Activated CD4-positive, alpha-beta T cell treated with anti-CD3 and anti-CD28 coated beads, Interleukin-2, amount 50 U/mL, for 4 hours (primary cell): Measurements from ENCODE around the gene PODXL.
A peak's percentile ranks its signal among the peaks of the same experiment; 100 is the strongest.
"Not testable (repeated sequence)": the region's sequence is repeated elsewhere in the genome, so short reads cannot be mapped to it uniquely, and the experiment has no call there.

Experiments used
- DNase-seq, 2 experiments: peaks; one replicate each; pipeline ENCODE4 v3.0.0-alpha.2; 2020

PODXL gene

DNA sequence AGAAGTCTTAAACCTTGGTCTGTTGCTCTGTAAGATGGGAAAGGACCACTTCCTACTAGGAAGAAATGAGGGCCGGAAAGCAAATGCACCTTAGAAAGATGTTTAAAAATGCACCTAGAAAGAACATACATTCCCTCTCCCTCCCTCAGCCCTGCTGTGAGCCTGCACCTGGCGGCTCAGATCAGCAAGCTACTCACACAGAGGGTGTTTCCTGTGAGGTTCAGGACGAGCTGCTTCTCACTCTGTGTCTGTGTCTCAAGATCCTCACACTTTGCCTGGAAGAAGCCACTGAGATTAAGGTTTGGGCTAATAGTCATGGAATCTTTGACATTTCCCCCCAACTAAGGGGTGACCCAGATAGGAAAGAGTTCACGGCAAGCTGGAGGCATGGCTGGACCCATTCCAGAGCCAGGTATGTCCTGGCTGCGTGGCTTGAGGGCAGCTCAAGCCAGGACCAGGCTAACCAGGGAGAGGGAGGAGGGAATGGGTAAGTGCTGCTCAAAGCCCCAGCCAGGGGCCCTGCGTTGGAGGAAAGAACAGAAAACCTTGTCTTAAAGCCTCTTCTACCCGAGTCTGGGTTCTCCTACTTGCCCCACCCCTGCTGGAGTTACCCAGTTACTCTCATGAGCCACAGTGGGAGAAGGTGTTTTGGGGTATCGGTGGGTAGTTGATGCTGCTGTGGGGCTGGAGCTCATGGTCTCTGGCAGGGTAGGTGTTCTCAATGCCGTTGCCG lies 47.5 kb downstream of the PODXL start:
- no peak for DNase-seq

DNA sequence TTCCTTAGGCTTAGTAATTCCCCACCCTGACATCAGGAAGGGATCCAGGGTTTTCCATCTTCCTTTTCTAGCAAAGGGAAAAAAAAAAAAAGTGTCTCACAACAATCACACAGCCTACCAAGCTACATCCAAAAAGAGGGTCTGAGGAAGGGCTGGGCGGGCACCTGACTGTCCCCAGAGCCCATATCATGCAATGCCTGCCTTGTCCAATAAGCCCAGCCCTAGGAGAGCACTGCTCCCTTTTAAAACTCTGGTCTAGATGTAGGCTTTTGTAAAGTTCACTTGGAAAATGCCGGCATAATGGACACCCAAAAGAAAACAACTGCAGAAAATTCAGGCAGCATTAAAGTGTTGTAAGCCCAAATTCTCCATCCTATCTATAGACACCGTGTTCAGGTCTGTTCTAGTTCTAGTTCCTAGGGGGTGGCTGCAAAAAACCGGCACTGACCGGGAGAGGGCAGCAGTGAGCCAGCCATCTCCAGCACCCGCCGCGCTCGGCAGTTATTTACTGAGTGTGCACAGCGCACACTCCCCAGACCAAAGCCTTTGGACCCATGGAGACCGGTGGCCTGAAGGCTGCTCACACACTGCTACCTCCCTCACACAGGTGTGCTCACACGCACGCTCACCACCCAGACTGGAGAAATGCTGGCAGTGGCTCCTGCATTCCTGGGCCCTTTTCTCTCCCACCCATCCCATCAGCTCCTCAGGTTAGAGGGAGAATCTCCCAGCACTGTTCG lies 48.7 kb downstream of the PODXL start:
- DNase-seq: peak; percentile 77 to 79

DNA sequence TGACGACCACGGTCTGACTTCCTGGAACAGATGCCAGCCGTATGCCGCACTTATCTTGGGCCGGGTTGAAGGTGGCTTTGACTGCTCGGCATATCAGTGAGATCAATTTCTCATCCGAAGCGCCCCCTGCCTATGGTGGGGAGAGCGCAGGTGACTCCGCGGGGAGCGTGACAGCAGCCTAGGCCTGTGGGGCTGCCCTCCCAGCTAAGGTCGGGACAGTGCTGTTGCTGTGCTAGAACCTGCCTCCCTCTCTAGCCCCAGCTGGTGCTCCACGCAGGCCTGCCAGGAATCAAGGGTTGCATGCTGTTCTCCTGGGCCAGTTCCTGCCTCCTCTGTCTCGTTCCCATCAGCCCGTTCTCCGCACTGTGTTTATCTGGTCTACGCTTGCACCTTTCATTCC lies 49.8 kb downstream of the PODXL start:
- no peak for DNase-seq

DNA sequence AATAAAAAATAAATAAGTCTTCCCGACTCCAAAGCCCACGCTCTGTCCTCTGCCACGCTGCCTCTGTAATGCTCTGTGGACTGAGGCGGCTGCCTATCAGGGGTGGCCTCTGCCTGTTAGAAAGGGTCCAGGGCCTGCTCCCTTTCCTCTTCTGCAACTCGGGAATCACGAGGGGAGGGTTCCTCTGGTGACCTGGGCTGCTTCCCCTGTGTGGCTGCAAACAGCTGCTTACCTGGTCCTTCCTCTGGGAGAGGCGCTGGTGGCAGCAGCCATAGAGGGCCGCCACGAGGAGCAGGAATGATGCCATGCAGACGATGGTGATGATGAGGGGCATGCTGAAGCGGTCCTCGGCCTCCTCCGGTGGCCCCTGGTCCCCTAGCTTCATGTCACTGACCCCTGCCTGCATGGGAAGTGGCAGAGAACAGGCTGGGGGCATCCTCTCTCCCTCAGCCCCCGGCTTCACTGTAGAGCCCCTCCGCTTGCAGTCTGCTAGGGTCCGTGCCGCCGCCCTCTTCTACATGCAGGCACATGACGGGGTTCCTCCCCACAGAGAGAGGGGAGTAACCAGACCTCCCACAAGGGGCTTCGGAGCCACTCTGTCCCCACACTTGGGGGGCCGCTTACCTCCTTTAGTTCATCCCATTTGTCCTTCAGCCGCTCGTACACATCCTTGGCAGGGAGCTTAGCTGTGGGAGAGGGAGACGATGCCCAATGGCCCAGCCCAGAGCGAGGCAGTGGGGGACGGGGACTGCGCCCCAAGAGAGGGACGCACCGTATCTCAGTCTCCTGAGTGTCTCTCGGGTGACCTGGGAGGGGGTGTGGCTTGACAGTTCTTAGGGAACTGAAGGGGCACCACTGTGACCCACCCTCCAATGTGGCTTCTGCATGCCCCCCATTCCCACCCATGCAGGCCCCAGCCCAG lies 50.5 kb downstream of the PODXL start:
- no peak for DNase-seq

DNA sequence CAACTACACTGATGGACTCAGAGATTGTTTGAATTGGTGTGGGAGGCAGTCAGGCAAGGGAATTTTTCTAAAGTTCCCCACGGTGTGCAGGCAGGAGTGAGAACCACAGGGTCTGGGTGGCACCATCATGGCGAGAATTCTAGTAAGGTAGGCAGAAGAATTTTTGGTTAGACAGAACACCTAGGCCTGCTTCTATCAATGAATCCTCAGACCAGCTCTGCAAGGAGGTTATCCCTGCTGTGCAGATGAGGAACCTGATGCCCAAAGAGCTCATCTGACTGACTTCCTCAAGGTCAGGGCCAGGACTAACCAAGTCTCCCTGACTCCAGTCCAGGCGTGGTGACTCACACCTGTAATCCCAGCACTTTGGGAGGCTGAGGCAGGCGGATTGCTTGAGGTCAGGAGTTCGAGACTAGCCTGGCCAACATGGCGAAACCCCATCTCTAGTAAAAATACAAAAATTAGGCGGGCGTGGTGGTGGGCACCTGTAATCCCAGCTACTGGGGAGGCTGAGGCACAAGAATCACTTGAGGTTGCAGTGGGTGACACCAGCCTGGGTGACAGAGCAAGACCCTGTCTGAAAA lies 51.3 kb downstream of the PODXL start:
- not testable (repeated sequence) for DNase-seq

DNA sequence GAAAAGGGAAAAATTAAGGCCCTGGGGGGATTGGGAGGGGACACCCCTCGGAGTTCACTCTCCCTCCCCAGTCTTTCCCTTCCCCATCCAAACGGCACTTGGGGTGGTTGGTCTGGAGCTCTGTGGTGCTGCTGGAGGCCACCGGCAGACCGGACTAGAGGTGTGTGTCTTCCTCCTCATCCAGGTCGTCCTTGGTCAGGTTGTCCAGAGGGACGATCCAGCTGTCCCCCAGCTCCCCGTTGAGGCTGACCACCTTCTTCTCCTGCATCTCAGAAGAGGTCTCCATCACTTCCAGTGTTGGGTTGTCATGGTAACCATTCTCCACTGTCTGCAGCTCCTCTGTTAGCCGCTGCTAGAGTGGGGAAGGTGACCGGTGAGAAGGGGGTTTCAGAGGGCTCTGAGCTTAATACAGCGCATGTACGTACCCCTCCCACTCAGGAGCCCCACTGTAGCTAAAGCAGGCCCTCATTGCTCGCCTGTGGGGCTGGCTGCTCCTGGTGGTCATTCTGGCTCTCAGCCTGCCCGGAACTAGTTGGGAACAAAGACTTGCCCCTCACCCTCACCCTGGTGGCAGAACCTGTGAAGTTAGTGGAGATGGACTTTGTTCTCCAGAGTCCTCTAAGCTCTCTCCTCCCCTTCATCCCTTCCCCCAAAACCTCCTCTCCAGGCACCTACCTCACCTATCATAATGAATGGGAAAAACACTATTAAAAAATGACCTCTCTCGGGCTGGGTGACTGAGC lies 52.1 kb downstream of the PODXL start:
- DNase-seq: no peak

DNA sequence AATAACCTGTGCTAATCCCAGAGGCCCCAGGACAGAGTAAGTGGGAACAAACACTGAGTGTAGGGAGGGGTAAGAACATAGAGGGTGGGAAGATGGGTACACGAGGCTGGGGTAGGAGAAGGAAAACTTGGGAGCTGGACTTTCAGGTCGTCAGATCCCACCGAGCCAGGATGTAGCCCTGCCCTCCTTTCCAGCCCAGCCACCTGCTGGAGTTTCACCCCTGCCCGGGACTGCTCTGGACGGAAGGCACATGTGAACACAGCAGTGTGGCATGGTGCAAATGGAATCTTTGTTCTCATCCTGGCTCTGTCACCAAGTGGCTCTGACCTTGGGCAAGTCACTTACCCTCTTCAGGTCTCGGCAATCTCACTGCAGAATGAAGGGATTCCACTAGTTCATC lies 52.8 kb downstream of the PODXL start:
- no peak for DNase-seq

DNA sequence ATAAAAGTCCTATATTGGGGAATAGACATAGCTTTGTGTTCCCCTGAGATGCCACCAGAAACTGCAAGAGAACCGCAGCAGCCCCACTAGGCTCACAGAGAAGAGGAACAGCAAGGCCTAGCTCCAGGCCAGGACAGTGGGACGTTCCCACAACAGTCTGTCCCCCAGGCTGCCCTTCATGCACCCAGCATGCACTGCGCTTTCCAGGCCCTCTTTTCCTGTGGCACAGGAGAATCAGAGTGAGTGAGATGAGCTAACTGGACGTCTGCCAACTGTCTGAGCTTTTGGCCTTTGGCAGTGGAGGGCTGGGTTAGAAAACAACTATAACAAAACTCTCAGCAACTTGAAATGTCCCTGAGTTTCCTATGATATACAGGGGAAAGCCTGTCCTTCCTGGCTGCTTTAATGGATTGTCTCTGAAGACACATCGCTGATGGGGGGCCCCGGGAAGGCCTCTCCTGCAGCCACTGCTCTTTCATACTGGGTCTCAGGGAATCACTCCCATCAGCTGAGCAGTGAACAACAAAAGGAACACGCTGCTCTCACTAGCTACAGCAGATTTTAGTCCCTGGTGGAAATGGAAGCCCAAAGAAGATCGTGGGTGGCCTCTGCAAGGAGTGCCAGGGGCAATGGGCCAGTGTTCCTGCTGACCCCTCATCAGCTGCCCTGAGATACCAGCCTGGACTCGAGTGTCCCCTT lies 53.5 kb downstream of the PODXL start:
- DNase-seq: no peak

DNA sequence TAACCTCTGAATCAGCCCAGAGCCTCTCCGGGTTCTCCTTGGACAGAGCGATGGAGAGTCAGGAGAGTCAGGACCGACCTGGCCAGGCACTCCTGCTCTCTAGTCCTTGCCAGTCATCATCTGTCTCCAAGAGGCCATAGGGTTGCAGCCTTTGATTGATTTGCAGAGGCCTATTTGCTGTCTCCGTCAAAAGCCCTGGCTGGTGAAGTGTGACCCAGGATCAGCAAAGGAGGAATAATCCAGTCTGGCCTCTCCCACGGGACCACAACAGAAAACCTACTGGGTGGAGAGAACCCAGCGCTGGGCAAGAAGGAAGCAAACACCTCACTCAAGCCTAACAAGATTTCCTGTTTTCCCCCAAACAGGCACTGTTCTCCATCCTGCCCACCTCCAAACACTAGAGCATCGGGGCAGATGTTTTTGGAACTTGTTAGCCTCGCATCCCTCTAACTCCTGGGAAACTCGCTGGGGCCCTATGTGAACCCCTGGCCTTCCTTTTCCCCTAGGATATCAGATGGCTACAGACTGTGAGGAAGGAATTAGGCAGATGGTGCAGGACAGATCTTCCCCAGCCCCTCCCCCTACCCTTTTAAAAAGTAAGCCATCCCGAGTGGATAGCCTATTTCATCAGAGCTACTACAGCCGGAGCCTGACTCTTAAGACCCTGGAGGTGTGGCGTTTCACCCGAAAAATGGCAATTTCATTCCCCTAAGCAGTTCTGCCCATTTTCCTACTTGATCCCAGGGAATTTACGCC lies 54.3 kb downstream of the PODXL start:
- no peak for DNase-seq

DNA sequence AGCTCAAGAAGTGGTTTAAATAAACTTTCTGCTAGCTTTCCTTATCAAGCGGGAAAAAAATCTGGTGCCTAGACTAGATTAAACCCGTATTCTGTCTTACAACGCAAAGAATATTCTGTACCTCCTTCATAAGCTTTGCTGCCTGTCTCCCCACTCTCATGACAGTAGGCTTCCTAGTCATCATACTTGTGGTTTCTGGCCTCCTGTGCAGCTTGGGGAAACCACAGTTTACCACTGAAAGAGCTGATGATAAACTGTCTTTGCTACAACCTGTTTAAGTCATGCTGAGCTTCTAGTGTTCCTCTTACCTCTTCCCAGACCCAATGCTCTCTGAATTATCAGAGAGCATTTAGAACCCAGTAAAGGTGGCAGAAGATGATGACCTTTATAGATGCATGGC lies 55.0 kb downstream of the PODXL start:
- DNase-seq: peak; percentile 28 to 29

DNA sequence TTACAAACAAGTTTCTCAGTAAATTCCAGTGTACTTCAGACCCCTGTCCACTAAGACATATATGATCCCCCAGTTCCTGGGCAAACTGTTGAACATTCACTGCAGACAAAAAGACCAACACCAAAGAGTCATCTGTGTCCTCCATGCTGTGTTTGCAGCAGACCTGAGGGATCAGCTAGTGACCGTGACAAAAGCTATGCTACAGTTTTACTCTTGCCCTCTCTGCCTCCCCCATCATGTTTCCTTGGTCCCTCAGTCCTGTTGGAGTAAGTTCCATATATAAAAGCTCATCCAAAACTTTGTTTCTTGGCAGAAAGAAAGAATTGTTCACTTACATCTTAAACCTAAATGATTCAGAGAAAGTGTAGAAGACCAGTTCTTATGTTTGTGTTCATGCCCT lies 56.1 kb downstream of the PODXL start:
- no peak for DNase-seq

DNA sequence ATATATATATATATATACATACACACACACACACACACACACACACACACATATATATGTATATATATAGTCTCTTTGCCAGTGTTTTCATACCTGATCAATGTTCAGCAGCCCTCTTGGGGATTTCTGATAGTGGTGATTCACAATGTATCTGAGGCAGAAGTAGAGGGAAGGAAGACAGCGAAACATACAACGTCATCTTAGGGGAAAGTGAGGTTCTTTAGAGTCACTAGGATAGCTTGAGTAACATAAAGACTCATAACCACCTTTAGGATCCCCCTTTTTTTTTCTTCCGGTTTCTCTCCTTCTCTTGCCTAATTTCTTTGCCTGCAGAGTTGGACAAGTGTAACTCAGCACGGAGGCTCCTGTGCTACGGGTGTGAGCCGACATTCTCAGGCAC lies 56.6 kb downstream of the PODXL start:
- DNase-seq: no peak

DNA sequence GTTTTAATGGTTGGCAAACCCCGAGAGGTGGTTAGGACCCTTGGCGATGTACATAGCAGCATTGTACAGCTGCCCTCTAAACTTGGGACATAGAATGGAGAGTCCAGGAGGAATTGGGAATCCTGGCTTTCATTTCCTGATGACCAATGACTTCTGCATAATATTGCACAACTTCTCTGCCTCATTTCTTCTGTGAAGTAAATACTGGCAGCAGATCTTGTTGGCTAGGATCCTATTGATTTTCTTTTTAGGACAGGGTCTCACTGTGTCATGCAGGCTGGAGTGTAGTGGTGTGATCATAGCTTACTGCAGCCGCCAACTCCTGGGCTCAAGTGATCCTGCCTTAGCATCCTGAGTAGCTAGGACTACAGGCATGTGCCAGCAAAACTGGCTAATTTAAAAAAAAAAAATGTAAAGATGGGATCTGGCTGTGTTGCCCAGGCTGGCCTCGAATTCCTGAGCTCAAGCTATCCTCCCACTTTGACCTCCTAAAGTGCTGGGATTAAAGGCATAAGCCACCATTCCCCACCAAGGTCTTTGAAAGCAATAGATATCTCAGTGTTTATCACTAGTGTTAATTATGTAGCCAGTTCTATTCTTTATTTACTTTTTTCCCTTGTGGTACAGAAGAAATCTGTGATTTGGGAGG lies 58.1 kb downstream of the PODXL start:
- DNase-seq: no peak

DNA sequence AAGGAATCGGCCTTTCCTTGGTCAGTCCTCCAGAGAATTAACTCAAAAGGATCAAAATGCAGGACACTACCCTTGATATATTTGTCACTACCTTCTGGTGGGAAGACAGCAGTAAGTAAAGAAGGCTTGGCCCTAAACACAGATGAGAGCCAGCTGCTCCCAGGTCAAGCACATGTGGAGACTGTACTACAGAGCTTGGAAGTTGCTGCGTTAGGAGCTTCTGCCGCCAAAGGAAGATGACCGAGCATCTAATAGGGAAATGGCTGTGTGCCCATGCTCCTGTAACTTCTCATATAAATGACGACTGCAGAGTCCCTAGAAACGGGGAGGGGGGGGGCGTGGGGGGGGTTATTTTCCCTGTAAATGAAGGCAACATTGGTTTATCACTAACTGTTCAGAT lies 59.0 kb downstream of the PODXL start:
- no peak for DNase-seq

DNA sequence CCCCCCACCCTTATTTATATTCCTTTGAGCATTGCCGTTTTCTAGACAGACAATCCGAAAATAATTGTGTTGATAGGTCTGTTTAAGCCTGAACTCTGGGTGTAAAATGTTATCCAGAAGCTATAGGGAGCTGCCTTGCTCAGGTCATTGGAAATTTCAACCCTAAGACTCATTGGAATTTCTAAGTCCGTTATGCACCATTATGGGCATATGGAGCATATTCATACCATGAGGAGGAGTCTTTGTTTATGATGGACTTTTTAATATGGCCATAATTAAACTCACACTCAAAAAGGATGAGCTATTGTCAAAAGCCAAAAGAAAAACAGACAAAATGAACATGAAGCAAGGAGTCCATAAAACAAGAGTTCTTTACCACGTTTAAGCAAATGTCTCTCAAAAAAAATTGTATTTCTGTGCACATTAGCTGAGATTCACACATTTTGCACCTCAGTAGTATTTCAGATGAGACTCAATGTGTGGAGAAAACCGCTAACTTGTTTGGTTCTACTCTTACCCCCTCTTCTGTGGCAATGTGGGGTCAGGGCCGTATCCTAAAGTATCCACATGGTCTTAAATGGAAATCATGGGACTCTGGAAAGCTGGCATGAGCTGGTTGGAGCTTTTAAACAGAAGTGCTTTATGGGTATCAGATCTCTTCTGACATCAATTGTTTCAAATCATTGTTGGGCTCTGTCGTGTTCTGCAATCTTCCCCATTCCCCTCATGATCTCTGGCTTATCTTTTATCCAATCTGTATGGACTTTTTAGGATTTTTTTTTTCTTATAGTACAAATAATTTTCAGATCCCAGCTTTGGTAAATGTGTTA lies 60.5 kb downstream of the PODXL start:
- no peak for DNase-seq

DNA sequence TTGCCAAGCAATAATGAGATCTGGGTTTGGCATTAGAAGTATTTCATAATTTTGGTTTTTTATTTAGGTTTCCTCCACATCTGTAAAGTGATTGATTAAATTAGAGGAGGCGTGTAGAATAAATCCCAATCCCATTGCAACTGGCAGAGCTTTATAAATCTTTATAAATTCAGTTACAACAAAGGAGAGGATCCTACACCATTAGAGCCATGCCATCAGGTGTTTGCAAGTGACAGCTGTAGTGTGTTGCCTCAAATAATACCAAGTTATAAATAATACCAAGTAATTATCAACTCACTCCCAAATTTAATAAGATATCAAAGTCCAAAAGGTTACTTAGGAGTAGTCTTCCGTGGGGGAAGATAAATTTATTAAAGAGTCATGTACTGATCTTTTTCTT lies 62.2 kb downstream of the PODXL start:
- no peak for DNase-seq

DNA sequence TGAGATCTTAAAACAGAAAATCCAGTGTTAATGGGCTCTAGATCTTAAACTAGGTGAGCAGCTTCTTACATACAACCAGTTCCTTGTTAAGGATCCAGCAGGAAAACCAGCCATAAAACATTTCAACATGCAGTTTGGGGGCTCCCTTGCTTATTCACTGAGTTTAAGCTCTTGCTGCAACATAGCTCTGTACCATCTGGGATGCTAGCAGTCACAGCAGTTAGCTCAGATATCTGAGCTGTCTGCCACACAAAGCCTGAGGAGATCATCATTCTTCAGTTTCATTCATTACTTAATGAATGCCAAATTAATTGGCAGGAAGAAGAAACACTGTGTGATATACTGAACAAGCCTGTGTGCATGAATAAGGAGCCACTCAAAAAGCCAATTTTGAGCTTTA lies 62.8 kb downstream of the PODXL start:
- no peak for DNase-seq

DNA sequence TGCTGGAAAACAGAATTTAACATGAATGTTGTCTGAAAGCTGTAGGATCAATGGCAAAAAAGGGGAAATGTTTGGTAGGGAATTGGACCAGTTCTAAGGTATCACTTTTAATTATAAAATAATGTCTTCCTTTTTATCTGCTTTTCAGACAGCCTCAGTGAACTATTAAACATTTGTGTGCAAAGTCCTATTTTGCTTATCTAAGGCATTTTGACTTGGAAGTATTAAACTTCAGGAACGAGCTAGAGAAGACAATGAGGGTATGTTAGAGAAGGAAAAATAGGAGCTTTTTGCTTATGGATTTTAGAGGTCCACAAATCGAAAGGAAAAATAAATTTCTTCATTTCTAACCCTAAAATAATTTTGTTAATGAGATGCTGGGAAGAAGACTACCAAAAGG lies 63.3 kb downstream of the PODXL start:
- DNase-seq: no peak

DNA sequence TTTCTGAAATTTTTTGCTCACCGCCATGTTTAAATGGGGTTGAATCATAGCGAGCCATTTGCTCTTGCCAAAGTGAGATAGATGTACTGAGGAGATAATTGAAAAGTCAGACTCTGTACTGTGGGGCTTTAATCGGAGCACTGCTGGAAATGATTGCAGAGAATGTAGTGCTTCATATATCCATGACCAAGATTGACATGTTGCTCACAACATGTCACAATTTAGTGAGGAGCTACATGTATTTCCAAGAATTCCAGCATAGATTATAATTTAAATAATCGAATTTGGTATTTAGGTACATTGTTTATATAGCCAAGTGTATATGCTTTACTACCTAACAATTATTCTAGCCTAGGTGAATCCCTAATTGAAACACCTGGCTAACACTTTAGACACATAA lies 66.5 kb downstream of the PODXL start:
- DNase-seq: no peak

DNA sequence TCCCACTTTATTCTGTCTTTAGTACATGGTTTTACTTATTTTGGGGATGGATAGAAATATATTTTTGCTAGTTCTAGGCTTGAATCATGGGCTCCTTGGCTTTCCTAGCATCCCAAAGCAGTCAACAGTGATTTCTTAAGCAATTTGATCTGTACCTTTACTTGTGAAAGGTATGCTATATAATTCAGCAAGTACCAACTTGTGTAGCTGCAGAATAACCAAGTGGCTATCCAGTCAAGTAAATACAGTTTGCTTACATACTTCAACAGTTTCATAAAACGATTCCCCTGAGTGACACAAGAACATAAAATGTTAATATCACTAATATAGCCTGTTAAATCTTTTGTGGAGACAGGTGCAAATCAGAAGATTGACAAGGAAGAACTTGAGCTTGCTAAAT lies 67.2 kb downstream of the PODXL start:
- no peak for DNase-seq
